ENCODE measurements around the gene CFLAR.
A peak's percentile ranks its signal among the peaks of the same experiment; 100 is the strongest.
"Not testable (repeated sequence)": the region's sequence is repeated elsewhere in the genome, so short reads cannot be mapped to it uniquely, and the experiment has no call there.

Gene CFLAR

GRCh38 chr2:201116115-201116958 is at the start of gene CFLAR:
Gene CFLAR, plus strand, starts transcription at chr2:201116164. Its CDS starts 13,702 bp downstream, at chr2:201129866.
- DNase-seq: peak; percentile 39 to 77

- no peak for DNase-seq
These were observed 45.0 kb upstream of the CFLAR start for GRCh38 chr2:201070948-201071478.

DNA sequence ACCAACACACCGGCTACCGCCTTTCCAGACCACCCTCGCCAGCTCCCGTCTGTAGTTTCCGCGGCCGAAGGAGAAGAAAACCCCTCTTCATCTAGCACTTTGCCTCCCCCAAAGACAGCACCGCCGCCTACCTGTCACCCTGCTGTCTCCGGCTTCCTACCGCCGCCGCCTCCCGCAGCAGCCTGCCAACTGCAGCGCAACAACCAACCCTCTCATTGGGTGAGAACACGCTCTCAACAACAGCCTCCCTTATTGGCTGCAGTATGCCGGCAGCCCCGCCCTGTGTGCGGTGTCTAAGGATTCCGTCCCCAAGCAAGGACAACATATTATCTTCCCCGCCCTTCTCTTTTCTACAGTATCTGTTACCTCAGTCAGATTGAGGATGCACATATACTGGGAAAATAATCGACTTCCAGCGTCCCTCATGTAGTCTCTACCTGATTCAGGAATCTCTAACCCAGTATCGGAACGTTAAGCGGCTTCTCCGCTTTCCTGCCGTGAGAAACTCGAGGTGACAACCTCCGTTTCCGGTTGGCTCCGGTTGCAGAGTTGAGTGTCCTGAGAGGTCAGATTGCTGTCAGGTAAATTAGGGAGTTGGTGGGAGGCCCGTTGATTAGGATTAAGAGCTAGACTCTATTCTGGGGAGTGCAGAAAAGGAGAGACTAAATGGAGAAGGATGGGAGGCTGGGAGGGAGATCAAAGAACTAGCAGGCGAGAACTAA is 44.3 kb upstream of the CFLAR start, which contains the start of the genes HYCC2 and NDUFB3:
HYCC2 (minus strand) TSS at position 193 of the 722 bp plus-strand sequence. CDS start 47,662 bp downstream, outside the sequence.
NDUFB3 (plus strand) TSS at position 523 of the 722 bp plus-strand sequence. CDS start 6,882 bp downstream, outside the sequence.
- peak; percentile 87 to 93 for DNase-seq

DNA sequence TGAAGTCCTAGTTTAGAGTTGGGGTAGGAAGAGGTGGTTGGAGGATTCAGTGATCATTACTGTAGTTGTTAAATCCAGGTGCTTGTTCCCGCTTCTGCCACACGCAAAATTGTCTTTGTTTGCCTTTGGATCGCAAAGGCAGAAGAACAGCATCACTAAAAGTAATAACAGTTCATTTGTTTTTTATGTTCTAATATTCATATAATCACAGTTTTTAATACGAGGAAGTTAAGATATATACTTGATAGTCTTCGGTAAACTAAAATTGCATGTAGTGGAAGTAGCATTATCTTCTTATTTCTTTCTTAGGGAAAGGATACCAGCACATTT is 43.8 kb upstream of the CFLAR start:
- no peak for DNase-seq

DNA sequence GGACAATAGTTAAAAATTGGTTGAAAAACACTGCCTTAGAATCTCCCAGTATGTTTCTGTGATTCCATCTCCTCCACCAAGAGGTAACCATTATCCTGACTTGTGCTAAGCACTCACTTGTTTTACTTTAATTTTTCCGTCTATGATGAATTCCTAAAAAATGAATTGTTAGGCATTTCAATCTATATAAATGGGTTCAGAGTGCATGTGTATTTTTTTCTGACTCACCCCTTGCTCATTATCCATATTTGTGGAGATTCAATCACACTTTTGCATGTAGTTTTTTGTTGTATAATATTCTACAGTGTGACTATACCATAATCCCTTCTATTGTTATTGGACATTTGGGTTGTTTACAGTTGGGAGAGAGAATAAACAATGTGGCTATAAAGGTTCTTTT is 42.9 kb upstream of the CFLAR start:
- DNase-seq: no peak

- no peak for DNase-seq
These were observed 41.0 kb upstream of the CFLAR start for GRCh38 chr2:201074996-201075395.

- DNase-seq: no peak
These were observed 31.1 kb upstream of the CFLAR start for GRCh38 chr2:201084863-201085262.

- no peak for DNase-seq
These were observed 25.4 kb upstream of the CFLAR start for GRCh38 chr2:201090574-201090973.

DNA sequence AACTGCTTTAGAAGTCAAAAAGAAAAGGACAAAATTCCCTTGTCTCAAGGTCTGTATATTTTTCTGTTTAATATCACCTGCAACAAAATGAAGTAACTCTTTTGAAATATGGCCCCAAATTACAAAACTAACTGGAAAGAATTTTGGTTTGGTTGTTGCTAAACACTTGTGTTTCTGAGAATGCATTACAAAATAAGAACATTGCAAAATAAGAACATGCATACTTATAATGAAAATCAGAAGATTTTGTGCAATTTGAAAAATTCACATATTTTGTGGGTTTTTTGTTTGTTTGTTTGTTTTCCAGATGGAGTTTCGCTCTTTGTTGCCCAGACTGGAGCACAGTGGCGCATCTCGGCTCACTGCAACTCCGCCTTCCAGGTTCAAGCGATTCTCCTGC is 22.4 kb upstream of the CFLAR start:
- DNase-seq: no peak

GRCh38 chr2:201100497-201100896 is 15.5 kb upstream of the CFLAR start:
- no peak for DNase-seq

GRCh38 chr2:201105759-201106158 is 10.2 kb upstream of the CFLAR start:
- DNase-seq: no peak

- DNase-seq: no peak
These were observed 8.3 kb upstream of the CFLAR start for GRCh38 chr2:201107624-201108023.

DNA sequence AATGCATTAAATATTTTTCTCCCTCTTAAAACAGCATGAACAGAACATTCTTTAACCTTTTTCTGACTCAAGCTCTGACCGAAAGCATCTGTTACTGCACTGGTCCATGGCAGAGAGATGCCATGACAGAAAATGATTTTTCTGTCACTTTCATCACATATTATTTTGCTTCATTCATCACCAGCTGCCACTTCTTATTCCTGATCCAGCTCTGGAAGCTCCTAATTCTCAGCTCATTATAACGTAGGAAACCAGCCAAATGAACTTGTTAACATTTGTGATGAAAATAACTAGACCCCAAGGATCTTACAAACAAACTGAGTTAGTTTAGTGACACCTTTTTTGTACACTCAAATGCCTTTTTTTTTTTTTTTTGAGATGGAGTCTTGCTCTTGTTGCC is 7.6 kb upstream of the CFLAR start:
- DNase-seq: no peak

DNA sequence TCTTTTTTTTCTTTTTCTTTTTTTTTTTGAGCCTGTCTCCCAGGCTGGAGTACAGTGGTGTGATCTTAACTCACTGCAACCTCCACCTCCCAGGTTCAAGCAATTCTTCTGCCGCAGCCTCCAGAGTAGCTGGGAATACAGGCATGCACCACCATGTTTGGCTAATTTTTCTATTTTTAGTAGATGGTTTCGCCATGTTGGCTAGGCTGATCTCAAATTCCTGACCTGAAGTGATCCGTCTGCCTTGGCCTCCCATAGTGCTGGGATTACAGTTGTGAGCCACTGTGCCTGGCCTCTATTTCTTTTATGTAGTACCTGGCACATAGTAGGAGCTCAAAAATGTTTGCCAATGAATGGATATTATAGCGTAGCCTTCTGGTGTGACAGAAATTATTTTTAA is 6.8 kb upstream of the CFLAR start:
- DNase-seq: no peak

GRCh38 chr2:201110615-201111014 is 5.3 kb upstream of the CFLAR start:
- no peak for DNase-seq

GRCh38 chr2:201111096-201111495 is 4.9 kb upstream of the CFLAR start:
- no peak for DNase-seq

GRCh38 chr2:201114350-201114749 is 1.6 kb upstream of the CFLAR start:
- DNase-seq: no peak

- DNase-seq: no peak
These were observed 1.1 kb upstream of the CFLAR start for GRCh38 chr2:201114846-201115245.

- DNase-seq: peak in 1 of 2 donors; percentile 79
These were observed 1.2 kb downstream of the CFLAR start for GRCh38 chr2:201116959-201117734.

- not testable (repeated sequence) for DNase-seq
These were observed 1.8 kb downstream of the CFLAR start for GRCh38 chr2:201117735-201118094.

DNA sequence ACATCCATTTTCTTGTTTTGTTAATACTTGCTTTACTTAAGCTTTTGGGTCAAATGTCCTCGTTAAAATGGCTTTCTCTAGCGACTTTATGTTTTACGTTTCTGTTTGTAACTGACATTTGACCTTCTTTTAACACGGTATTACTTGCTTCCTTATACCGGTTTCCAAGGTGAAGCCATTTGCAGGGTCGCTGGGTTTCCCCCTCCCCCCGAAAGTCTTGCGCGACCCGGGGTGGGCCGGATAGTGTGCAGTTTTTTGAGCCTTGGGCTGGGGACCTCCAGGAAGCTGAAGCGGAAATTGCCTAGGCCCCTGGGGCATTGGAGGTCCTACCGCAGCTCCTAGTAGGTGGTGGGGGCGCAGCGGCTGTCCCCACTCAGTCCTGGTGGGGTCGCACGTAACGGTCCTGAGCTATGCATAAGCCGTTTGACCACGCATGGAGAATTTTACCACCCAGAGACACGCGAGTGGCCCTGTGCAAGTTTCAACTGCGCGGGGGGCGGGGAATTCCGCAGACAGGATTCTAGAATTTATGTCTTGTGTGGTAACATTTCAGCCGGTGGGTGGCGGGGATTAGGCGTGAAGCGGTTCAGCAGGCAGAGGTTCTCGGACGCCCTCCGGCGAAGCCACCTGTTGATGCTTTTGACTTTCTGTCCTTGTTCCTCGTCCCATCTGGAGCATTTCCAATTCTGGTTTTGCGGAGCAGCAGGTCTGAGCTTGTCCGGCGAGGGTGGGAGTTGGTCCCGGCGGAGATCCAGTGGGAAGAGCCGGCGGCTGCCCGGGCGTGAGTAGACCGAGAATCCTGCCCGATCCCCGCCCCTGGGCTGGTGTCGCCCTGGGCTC is 2.4 kb downstream of the CFLAR start:
- DNase-seq: peak; percentile 50 to 81
